SKM-1 treated with dmso at 0.1 percent for 144 hours (cell line): ENCODE measurements around the gene CLECL1.
"Not testable (repeated sequence)": the region's sequence is repeated elsewhere in the genome, so short reads cannot be mapped to it uniquely, and the experiment has no call there.

Experiments
- DNase-seq: peaks from one replicate; lab custom pipeline; 2025; ENCODE audit not compliant: unreplicated experiment; lab: John Stamatoyannopoulos, UW

Gene CLECL1

GRCh38 chr12:9752145-9752933, 19.4 kb upstream of the CLECL1 start:
- DNase-seq = no peak

DNA sequence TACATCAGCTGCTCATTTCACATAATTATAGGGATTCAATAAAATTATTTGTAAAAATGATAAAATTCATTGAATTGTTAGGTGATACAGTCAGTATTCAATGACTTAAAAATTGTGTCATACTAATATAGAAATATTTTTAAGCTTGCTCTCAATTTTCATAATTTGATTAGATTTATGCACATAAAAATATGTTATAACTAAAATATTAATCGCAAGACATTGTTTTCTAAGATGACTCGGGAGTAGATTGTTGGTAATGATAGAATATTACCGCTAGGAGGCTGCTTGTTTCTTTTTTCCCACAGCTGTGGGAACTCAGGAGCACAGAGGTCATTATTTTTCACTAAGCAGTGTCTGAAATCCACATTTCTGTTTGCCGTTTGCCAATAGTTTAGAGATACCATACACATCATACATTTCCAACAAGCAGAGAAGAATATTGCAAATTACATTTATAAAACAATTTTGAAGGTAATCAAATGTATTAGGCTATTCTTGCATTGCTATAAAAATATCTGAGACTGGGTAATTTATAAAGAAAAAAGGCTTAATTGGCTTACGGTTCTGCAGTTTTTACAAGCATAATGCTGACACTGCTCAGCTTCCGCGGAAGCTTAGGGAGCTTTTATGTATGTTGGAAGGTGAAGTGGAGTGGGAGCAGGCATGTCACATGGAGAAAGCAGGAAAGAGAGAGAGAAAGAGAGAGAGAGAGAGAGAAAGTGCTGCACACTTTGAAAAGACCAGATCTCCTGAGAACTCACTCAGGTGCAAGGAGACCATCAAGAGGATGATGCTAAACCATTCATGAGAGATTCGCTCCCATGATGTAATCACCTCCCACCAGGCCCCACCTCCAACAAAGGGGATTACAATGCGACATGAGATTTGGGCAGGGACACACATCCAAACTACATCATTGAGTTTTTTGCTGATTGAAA, 18.6 kb upstream of the CLECL1 start:
- DNase-seq = peak; percentile 40

DNA sequence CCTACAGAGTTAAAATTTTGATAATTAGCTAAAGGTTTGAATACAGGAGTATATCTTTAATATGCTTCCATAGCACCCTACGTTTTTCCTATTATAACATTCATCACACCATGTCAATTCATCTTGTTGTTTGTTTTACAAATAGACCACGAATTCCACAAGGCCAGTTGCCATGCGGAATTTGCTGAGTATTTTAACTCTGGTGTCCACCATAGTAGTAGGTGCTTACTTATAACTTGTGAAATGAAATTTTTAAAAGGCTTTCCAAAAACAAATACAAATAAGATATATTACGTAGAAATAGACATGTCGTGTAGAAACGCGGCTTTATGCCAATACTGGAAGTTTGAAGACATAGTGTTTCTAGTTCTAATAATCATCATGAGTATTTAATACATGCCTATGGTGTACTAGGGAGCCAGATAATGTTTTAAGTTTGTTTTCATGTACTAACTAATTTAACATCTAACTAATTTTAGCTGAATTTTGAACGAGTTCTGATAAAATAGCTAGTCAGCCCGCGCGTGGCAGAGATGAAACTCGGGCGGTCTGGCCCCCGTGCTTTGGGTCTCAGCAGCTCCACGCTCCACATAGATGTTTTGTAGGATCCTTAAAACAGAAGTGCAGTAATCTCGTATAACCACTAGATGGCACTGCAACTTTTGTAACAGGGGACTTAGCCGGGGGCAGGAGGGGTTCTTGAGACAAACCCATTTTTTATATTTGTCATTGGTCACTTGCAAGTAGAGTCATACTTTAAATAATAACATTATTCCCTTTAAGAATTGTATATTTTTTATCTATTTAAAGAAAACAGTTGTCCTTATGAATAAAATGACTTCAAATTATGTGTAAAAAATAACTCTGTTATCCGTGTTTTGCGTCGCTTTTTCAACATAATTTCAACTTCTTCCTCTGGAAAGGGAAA, 17.6 kb upstream of the CLECL1 start:
- peak; percentile 27 for DNase-seq

DNA sequence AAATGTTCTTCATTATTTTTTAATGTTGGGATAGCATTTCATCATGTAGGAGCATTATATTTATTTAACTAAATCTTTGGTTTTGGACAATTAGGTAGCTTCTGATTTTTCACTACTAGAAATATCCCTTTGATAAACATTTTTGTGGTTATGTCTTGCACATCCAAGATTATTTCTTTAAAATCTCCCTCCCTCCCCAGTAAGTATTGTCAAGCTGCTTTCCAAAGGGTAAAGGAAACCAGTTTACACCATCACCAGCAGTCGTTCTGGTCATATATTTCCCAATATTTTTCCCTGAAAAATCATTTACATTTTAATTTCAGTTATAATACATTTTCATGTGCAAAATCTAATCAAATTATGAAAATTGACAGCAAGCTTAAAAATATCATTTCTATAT, 16.7 kb upstream of the CLECL1 start:
- DNase-seq = no peak

- DNase-seq = no peak
Measured at GRCh38 chr12:9745199-9745598, 12.3 kb upstream of the CLECL1 start.

DNA sequence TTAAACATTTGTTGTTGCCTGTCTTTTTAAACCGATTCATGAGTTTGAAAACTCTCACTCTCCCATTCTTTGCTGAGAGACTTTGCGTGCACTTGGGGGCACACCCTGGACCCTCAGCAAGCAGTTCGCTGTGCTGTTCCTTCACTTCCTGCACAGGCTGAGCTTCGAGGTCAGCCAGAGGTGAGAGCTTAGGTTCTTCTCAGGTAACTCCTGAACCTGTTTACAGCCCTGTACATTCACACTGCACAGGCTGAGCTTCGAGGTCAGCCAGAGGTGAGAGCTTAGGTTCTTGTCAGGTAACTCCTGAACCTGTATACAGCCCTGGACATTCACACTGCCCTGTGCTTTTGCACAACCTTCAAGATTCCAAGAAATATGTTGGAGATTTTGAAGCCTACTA, 9.8 kb upstream of the CLECL1 start:
- no peak for DNase-seq

DNA sequence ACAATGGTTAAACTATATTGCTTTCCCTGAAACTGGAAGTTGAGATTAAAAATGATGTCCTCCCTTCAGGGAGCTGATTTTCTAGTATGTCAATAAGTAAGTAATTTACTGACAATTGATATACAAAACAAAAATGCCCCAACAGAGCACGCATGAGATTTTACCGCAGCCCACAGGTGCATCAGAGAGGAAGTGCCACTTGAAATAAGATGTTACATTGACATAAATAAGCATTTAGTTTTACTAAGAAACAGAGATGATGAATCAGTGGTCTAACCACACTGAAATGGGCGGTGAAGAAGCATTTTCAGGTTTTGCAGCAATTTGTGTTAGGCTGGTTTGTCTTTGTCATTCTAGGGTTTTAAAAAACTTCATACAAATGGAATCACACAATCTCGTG, 8.8 kb upstream of the CLECL1 start:
- no peak for DNase-seq

DNA sequence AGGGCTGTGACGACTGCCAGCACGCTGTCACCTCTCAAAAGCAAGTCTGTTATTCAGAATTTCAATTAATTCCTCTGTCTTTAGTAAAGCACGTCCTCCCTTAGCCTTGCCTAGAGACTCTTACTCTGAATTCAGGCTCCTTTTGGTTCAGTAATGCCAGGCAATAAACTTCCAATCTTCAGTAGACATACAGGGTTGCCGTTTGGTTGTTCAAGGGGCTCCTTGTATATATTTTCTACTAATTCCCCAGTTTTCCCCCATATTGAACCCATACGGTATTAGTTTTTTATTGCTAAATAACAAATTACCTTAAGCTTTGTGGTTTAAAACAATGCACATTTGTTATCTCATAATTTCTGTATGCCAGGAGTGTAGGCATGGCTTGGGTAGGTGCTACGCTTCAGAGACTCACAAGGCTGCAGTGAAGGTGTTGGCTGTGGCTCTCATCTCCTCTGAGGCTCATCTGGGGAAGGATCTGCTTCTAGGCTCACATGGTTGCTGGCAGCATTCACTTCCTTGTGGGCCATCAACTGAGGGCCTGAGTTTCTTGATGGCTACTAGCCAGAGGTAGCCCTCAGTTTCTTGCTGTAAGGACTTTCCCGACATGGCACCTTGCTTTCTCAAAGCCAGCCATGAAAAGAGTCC, 7.3 kb upstream of the CLECL1 start:
- no peak for DNase-seq

GRCh38 chr12:9739404-9740105, 6.7 kb upstream of the CLECL1 start:
- DNase-seq = not testable (repeated sequence)

DNA sequence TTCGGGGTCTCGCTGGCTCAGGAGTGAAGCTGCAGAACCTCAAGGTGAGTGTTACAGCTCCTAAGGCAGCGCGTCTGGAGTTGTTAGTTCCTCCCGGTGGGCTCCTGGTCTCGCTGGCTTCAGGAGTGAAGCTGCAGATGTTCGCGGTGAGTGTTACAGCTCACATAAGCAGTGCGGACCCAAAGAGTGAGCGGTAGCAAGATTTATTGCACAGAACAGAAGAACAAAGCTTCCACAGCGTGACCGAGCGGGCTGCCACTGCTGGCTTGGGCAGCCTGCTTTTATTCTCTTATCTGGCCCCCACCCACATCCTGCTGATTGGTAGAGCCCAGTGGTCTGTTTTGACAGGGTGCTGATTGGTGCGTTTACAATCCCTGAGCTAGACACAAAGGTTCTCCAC, 6.0 kb upstream of the CLECL1 start:
- DNase-seq = not testable (repeated sequence)

GRCh38 chr12:9736936-9737705, 4.2 kb upstream of the CLECL1 start:
- DNase-seq = peak; percentile 40

GRCh38 chr12:9735601-9736000, 2.7 kb upstream of the CLECL1 start:
- DNase-seq = no peak

GRCh38 chr12:9731797-9732196, 1.1 kb downstream of the CLECL1 start:
- DNase-seq = no peak

DNA sequence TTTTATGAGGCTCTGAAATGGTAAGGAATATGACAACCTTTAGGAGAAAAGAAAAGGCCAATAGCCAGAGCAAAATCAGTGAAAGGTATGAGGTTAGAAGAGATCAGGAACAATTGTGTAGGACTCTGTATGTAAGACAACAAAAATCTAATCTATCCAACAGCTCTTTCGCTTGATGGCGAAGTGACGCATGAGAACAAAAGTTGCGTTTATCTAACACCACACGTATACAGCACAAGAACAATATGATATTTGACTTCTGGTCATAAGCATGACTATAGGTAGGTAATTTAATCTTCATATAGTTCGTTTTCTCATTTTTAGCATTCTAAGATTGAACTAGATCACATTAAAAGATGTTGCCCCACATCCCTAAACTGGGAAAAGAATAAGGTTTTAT, 1.5 kb downstream of the CLECL1 start:
- DNase-seq = no peak

DNA sequence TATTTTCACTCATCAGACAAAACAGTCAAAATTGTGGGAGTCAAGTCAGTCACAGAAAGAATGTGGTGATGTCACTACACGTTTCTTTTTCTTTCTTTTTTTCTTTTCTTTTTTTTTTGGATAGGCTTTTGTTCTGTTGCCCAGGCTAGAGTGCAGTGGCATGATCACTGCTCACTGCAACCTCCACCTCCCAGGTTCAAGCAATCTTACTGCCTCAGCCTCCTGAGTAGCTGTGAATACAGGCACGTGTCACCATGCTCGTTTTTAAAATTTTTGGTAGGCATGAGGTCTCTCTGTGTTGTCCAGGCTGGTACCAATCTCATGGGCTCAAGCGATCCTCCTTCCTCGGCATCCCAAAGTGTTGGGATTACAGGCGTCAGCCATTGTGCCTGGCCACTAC, 2.3 kb downstream of the CLECL1 start:
- DNase-seq = no peak

- DNase-seq = no peak
Measured at GRCh38 chr12:9730011-9730410, 2.9 kb downstream of the CLECL1 start.

GRCh38 chr12:9729082-9729481, 3.8 kb downstream of the CLECL1 start:
- DNase-seq = no peak

DNA sequence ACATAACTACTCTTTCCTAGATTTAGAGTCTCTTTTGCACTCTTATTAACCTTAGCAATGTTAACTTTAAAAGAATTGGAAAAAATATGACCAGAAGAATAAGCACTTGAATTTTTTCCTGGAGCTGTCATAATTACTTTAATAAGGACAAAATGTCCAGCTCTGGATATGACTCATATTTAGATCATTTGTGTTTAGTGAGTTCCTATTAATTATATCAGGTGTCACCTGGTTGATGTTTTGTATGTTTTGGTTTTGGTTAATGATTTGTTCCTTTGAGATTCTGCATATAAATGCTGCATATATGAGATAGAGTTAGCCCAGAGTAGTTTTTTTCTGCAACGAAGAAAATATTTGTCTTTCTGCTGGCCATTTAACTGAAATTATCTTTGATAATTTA, 5.1 kb downstream of the CLECL1 start:
- DNase-seq = no peak

GRCh38 chr12:9725213-9725870, 7.6 kb downstream of the CLECL1 start:
- DNase-seq = no peak
